ENCODE data around the gene PTPRU. TPM values are rescaled to one million over a fixed set of nuclear protein-coding genes. Genes with fewer than 3 reads are reported as not detected.

The PTPRU gene
- total and polyA plus RNA-seq, 2 experiments from 2014 or later: 8.0 to 105 TPM

- ATAC-seq: no peak
- no peak for DNase-seq (ENCODE audit: low spot score)
- peaks cover 4% of the 10 kb centered on the region for H3K27me3 Mint-ChIP-seq (ENCODE audit: insufficient read depth, low read depth, poor library complexity)
- H3K4me1 ChIP-seq (ENCODE audit: insufficient read depth): no peaks in the 10 kb centered on the region
- no peak for TF ChIP-seq EZH2phosphoT487 (IDR thresholded peaks at IDR 0.05; ENCODE audit: unreplicated experiment)
- TF ChIP-seq NANOG (IDR thresholded peaks at IDR 0.05; ENCODE audit: borderline replicate concordance): no peak
- no peak for TF ChIP-seq ETS1 (IDR thresholded peaks at IDR 0.05)
- no peak for TF ChIP-seq REST (IDR thresholded peaks at IDR 0.05; ENCODE audit: unreplicated experiment)
- TF ChIP-seq POLR2AphosphoS5 (IDR thresholded peaks at IDR 0.05; ENCODE audit: low read depth): no peak
- peaks cover 3% of the 10 kb centered on the region; the same call in 1 of the 2 replicates for H3K9me2 ChIP-seq (ENCODE audit: insufficient read depth)
- H3F3A ChIP-seq (replicated peaks; ENCODE audit: low read depth): no peaks in the 10 kb centered on the region
- no peak overlapping the region for H3K27ac Mint-ChIP-seq
- H3K36me3 Mint-ChIP-seq (ENCODE audit: low read depth): peaks cover 3% of the 10 kb centered on the region; the same call in 1 of the 3 replicates
- H3K4me3 ChIP-seq: no peak overlapping the region
- no peak overlapping the region for H3K27ac ChIP-seq (ENCODE audit: low read depth)
- H3K36me3 ChIP-seq (ENCODE audit: insufficient read depth): no peaks in the 10 kb centered on the region
- no peak overlapping the region for H3K4me2 ChIP-seq
- no peak overlapping the region for H3K4me3 Mint-ChIP-seq
- peaks cover 3% of the 10 kb centered on the region; the same call in 2 of the 3 replicates for H3K9me3 Mint-ChIP-seq
- H3K27me3 ChIP-seq (ENCODE audit: insufficient read depth): no peaks in the 10 kb centered on the region
- peaks cover 3% of the 10 kb centered on the region; the same call in 1 of the 3 replicates for H3K4me1 Mint-ChIP-seq
- H2AFZ ChIP-seq: no peak overlapping the region
- no peaks in the 10 kb centered on the region for H4K20me1 ChIP-seq (replicated peaks; ENCODE audit: insufficient read depth)
- H3K79me2 ChIP-seq (replicated peaks; ENCODE audit: insufficient read depth): no peaks in the 10 kb centered on the region
These were observed 94.5 kb downstream of the PTPRU start for GRCh38 chr1:29330856-29331255.

GRCh38 chr1:29331309-29331708 lies 95.0 kb downstream of the PTPRU start:
- Mint-ChIP-seq H3K4me3 (no peak overlapping the region), H3K27me3 (ENCODE audit: insufficient read depth, low read depth, poor library complexity) (peaks cover 2% of the 10 kb centered on the region), H3K27ac (no peak overlapping the region), H3K36me3 (ENCODE audit: low read depth) (peaks cover 3% of the 10 kb centered on the region; the same call in 1 of the 3 replicates), H3K4me1 (peaks cover under 1% of the 10 kb centered on the region; the same call in 1 of the 3 replicates), H3K9me3 (peaks cover 3% of the 10 kb centered on the region; the same call in 2 of the 3 replicates)
- no peaks in the 10 kb centered on the region for H3K4me1 ChIP-seq (ENCODE audit: insufficient read depth)
- ATAC-seq: no peak
- no peak overlapping the region for H3K27ac ChIP-seq (ENCODE audit: low read depth)
- H2AFZ ChIP-seq: no peak overlapping the region
- no peaks in the 10 kb centered on the region for H3F3A ChIP-seq (replicated peaks; ENCODE audit: low read depth)
- H3K4me3 ChIP-seq: no peak overlapping the region
- no peaks in the 10 kb centered on the region for H3K27me3 ChIP-seq (ENCODE audit: insufficient read depth)
- no peaks in the 10 kb centered on the region for H3K79me2 ChIP-seq (replicated peaks; ENCODE audit: insufficient read depth)
- peaks cover 3% of the 10 kb centered on the region; the same call in 1 of the 2 replicates for H3K9me2 ChIP-seq (ENCODE audit: insufficient read depth)
- H3K4me2 ChIP-seq: no peak overlapping the region
- no peaks in the 10 kb centered on the region for H4K20me1 ChIP-seq (replicated peaks; ENCODE audit: insufficient read depth)
- no peaks in the 10 kb centered on the region for H3K36me3 ChIP-seq (ENCODE audit: insufficient read depth)
- DNase-seq (ENCODE audit: low spot score): no peak
- TF ChIP-seq POLR2AphosphoS5 (IDR thresholded peaks at IDR 0.05; ENCODE audit: low read depth) (no peak), ZNF331 (CRISPR knock-in tag; IDR thresholded peaks at IDR 0.05; ENCODE audit: low read depth) (no peak), CTCF (conservative IDR thresholded peaks at IDR 0.05; ENCODE audit: low read depth in 2 of 2) (no peak), ZNF462 (CRISPR knock-in tag; IDR thresholded peaks at IDR 0.05) (no peak), ZNF114 (CRISPR knock-in tag; IDR thresholded peaks at IDR 0.05) (no peak)

All from GM23338 (cell line).